GM19395 (cell line): Measurements from ENCODE around the gene GOLGA6L9.
A peak's percentile ranks its signal among the peaks of the same experiment; 100 is the strongest.
"Not testable (repeated sequence)": the region's sequence is repeated elsewhere in the genome, so short reads cannot be mapped to it uniquely, and the experiment has no call there.

Experiments
- ATAC-seq: cut with Tn5 transposase; IDR thresholded peaks from one replicate; pipeline ENCODE4 v1.9.1; 2021; ENCODE audit warnings: mild to moderate bottlenecking, moderate library complexity; ENCODE audit not compliant: unreplicated experiment

The GOLGA6L9 gene

GRCh38 chr15:82468205-82468604, 38.6 kb downstream of the GOLGA6L9 start:
- ATAC-seq: peak; percentile 95

GRCh38 chr15:82469381-82469780, 39.8 kb downstream of the GOLGA6L9 start:
- ATAC-seq: not testable (repeated sequence)

GRCh38 chr15:82472269-82472982, 42.8 kb downstream of the GOLGA6L9 start:
- ATAC-seq: not testable (repeated sequence)

- not testable (repeated sequence) for ATAC-seq
These were observed 45.1 kb downstream of the GOLGA6L9 start for GRCh38 chr15:82474596-82475325.

DNA sequence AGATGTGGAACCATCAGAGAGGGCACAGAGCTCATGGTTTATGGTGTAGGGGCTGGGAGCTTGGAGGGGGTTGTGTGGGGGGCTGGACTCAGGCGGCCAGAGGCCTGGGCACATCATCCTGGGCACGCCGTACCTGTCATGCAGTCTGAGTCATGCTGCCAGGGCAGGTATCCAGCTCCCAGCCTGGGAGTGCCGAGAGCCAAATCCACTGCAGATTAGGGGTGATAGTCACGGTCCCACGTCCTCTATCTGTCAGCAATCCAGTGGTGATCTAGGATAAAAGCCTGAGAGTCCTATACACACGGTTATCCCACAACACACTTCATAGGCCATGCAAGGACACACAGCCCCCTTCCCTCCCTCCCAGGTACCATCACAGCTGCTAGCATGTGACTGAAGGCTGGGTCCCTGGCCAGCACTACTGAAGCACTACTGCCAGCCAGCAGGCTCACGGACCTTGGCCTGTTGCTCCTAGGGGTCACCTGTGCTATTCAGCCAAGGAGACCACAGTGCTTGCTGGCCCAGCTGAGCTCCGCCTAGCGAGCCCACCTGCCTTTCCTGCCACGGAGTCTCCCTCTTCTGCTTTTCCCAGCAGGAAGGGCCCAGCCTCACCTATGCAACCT, 45.8 kb downstream of the GOLGA6L9 start:
- not testable (repeated sequence) for ATAC-seq

- not testable (repeated sequence) for ATAC-seq
These were observed 47.2 kb downstream of the GOLGA6L9 start for GRCh38 chr15:82476697-82477342.

GRCh38 chr15:82477343-82478057, 47.9 kb downstream of the GOLGA6L9 start:
- not testable (repeated sequence) for ATAC-seq
